ENCODE results near the gene POLR2C.

Gene POLR2C

GRCh38 chr16:57446531-57447185 lies 15.8 kb upstream of the POLR2C start:
- Histone ChIP-seq H3K4me3 (ENCODE audit: low read depth in 1 of 5, low read length in 5 of 5) (peak overlapping the region; percentile 89 to 94 (median 93)), H3K36me3 (ENCODE audit: control insufficient read depth in 5 of 5, insufficient read depth in 5 of 5, low read length in 5 of 5) (peaks cover 0 to 10% (median 6%) of the 10 kb centered on the region in 5 donors), H3K4me1 (ENCODE audit: control insufficient read depth in 5 of 5, insufficient read depth in 5 of 5, low read length in 5 of 5) (peaks cover 5 to 28% (median 23%) of the 10 kb centered on the region in 5 donors)

GRCh38 chr16:57447186-57447962 lies 15.1 kb upstream of the POLR2C start, which contains the start of the genes CIAPIN1 and COQ9:
Gene CIAPIN1 (minus strand): TSS chr16:57447385. CDS start chr16:57440928, 6,457 bp downstream.
Gene COQ9 (plus strand): TSS chr16:57447479. CDS start chr16:57447506, 27 bp downstream.
- Histone ChIP-seq H3K9ac (ENCODE audit: low read length in 5 of 5) (peak within 1 kb of the TSS; percentile 79 to 98 (median 97)), H3K4me3 (ENCODE audit: low read depth in 1 of 5, low read length in 5 of 5) (peak within 1 kb of the TSS; percentile 89 to 98 (median 94)), H3K4me1 (ENCODE audit: control insufficient read depth in 5 of 5, insufficient read depth in 5 of 5, low read length in 5 of 5) (peaks cover 5 to 28% (median 23%) of the 10 kb centered on the region in 5 donors), H3K27ac (ENCODE audit: low read depth, low read length) (peak within 1 kb of the TSS; percentile 94), H3K27me3 (ENCODE audit: control insufficient read depth in 5 of 5, insufficient read depth in 4 of 5, low read length in 5 of 5) (no peaks in the 10 kb centered on the region), H3K9me3 (ENCODE audit: control insufficient read depth in 5 of 5, low read length in 5 of 5) (no peaks in the 10 kb centered on the region), H3K36me3 (ENCODE audit: control insufficient read depth in 5 of 5, insufficient read depth in 5 of 5, low read length in 5 of 5) (peaks cover 3 to 18% (median 11%) of the 10 kb centered on the region in 5 donors)

More at GRCh38 chr16:57446531-57447185, 15.8 kb upstream of the POLR2C start:
- no peaks in the 10 kb centered on the region for H3K27me3 ChIP-seq (ENCODE audit: control insufficient read depth in 5 of 5, insufficient read depth in 4 of 5, low read length in 5 of 5)
- peak overlapping the region; percentile 79 to 98 (median 97) for H3K9ac ChIP-seq (ENCODE audit: low read length in 5 of 5)
- H3K27ac ChIP-seq (ENCODE audit: low read depth, low read length) = peak overlapping the region; percentile 94
- H3K9me3 ChIP-seq (ENCODE audit: control insufficient read depth in 5 of 5, low read length in 5 of 5) = no peaks in the 10 kb centered on the region

GRCh38 chr16:57452021-57452420 lies 10.5 kb upstream of the POLR2C start:
- Histone ChIP-seq H3K9ac (ENCODE audit: low read length in 5 of 5) (no peak overlapping the region), H3K4me1 (ENCODE audit: control insufficient read depth in 5 of 5, insufficient read depth in 5 of 5, low read length in 5 of 5) (peaks cover 3 to 15% (median 10%) of the 10 kb centered on the region in 5 donors), H3K4me3 (ENCODE audit: low read depth in 1 of 5, low read length in 5 of 5) (no peak overlapping the region), H3K27ac (ENCODE audit: low read depth, low read length) (no peak overlapping the region), H3K9me3 (ENCODE audit: control insufficient read depth in 5 of 5, low read length in 5 of 5) (no peaks in the 10 kb centered on the region), H3K36me3 (ENCODE audit: control insufficient read depth in 5 of 5, insufficient read depth in 5 of 5, low read length in 5 of 5) (peaks cover 9 to 63% (median 52%) of the 10 kb centered on the region in 5 donors), H3K27me3 (ENCODE audit: control insufficient read depth in 5 of 5, insufficient read depth in 4 of 5, low read length in 5 of 5) (no peaks in the 10 kb centered on the region)

GRCh38 chr16:57462978-57463362 lies 491 bp downstream of the POLR2C start:
- Histone ChIP-seq H3K4me1 (ENCODE audit: control insufficient read depth in 5 of 5, insufficient read depth in 5 of 5, low read length in 5 of 5) (peaks cover 8 to 26% (median 19%) of the 10 kb centered on the region in 5 donors), H3K36me3 (ENCODE audit: control insufficient read depth in 5 of 5, insufficient read depth in 5 of 5, low read length in 5 of 5) (peaks cover 28 to 73% (median 66%) of the 10 kb centered on the region in 5 donors), H3K27me3 (ENCODE audit: control insufficient read depth in 5 of 5, insufficient read depth in 4 of 5, low read length in 5 of 5) (no peaks in the 10 kb centered on the region), H3K9me3 (ENCODE audit: control insufficient read depth in 5 of 5, low read length in 5 of 5) (no peaks in the 10 kb centered on the region), H3K9ac (ENCODE audit: low read length in 5 of 5) (peak overlapping the region; percentile 83 to 97 (median 85)), H3K4me3 (ENCODE audit: low read depth in 1 of 5, low read length in 5 of 5) (peak overlapping the region; percentile 83 to 97 (median 92)), H3K27ac (ENCODE audit: low read depth, low read length) (peak overlapping the region; percentile 65)

GRCh38 chr16:57464523-57464922 lies 2.0 kb downstream of the POLR2C start:
- H3K27me3 ChIP-seq (ENCODE audit: control insufficient read depth in 5 of 5, insufficient read depth in 4 of 5, low read length in 5 of 5) = no peaks in the 10 kb centered on the region
- H3K27ac ChIP-seq (ENCODE audit: low read depth, low read length) = no peak overlapping the region
- H3K9me3 ChIP-seq (ENCODE audit: control insufficient read depth in 5 of 5, low read length in 5 of 5) = no peaks in the 10 kb centered on the region
- H3K9ac ChIP-seq (ENCODE audit: low read length in 5 of 5) = peak overlapping the region in 1 of 5 donors; percentile 44
- H3K4me3 ChIP-seq (ENCODE audit: low read depth in 1 of 5, low read length in 5 of 5) = no peak overlapping the region
- H3K4me1 ChIP-seq (ENCODE audit: control insufficient read depth in 5 of 5, insufficient read depth in 5 of 5, low read length in 5 of 5) = peaks cover 8 to 26% (median 19%) of the 10 kb centered on the region in 5 donors
- peaks cover 23 to 74% (median 66%) of the 10 kb centered on the region in 5 donors for H3K36me3 ChIP-seq (ENCODE audit: control insufficient read depth in 5 of 5, insufficient read depth in 5 of 5, low read length in 5 of 5)

- Histone ChIP-seq H3K9me3 (ENCODE audit: control insufficient read depth in 5 of 5, low read length in 5 of 5) (no peaks in the 10 kb centered on the region), H3K9ac (ENCODE audit: low read length in 5 of 5) (no peak overlapping the region), H3K27ac (ENCODE audit: low read depth, low read length) (no peak overlapping the region), H3K36me3 (ENCODE audit: control insufficient read depth in 5 of 5, insufficient read depth in 5 of 5, low read length in 5 of 5) (peaks cover 23 to 92% (median 84%) of the 10 kb centered on the region in 5 donors), H3K4me1 (ENCODE audit: control insufficient read depth in 5 of 5, insufficient read depth in 5 of 5, low read length in 5 of 5) (peaks cover 4 to 45% (median 34%) of the 10 kb centered on the region in 5 donors), H3K4me3 (ENCODE audit: low read depth in 1 of 5, low read length in 5 of 5) (no peak overlapping the region), H3K27me3 (ENCODE audit: control insufficient read depth in 5 of 5, insufficient read depth in 4 of 5, low read length in 5 of 5) (no peaks in the 10 kb centered on the region)
These were observed 5.9 kb downstream of the POLR2C start for GRCh38 chr16:57468346-57468745.

GRCh38 chr16:57469046-57469445 lies 6.6 kb downstream of the POLR2C start:
- H3K27me3 ChIP-seq (ENCODE audit: control insufficient read depth in 5 of 5, insufficient read depth in 4 of 5, low read length in 5 of 5) = no peaks in the 10 kb centered on the region
- H3K27ac ChIP-seq (ENCODE audit: low read depth, low read length) = no peak overlapping the region
- no peak overlapping the region for H3K4me3 ChIP-seq (ENCODE audit: low read depth in 1 of 5, low read length in 5 of 5)
- peaks cover 4 to 38% (median 27%) of the 10 kb centered on the region in 5 donors for H3K4me1 ChIP-seq (ENCODE audit: control insufficient read depth in 5 of 5, insufficient read depth in 5 of 5, low read length in 5 of 5)
- H3K36me3 ChIP-seq (ENCODE audit: control insufficient read depth in 5 of 5, insufficient read depth in 5 of 5, low read length in 5 of 5) = peaks cover 20 to 96% (median 89%) of the 10 kb centered on the region in 5 donors
- no peaks in the 10 kb centered on the region for H3K9me3 ChIP-seq (ENCODE audit: control insufficient read depth in 5 of 5, low read length in 5 of 5)
- H3K9ac ChIP-seq (ENCODE audit: low read length in 5 of 5) = no peak overlapping the region

GRCh38 chr16:57469917-57470470 lies 7.5 kb downstream of the POLR2C start:
- Histone ChIP-seq H3K36me3 (ENCODE audit: control insufficient read depth in 5 of 5, insufficient read depth in 5 of 5, low read length in 5 of 5) (peaks cover 14 to 90% (median 90%) of the 10 kb centered on the region in 5 donors), H3K4me3 (ENCODE audit: low read depth in 1 of 5, low read length in 5 of 5) (no peak overlapping the region), H3K9ac (ENCODE audit: low read length in 5 of 5) (no peak overlapping the region), H3K4me1 (ENCODE audit: control insufficient read depth in 5 of 5, insufficient read depth in 5 of 5, low read length in 5 of 5) (peaks cover 2 to 31% (median 23%) of the 10 kb centered on the region in 5 donors), H3K9me3 (ENCODE audit: control insufficient read depth in 5 of 5, low read length in 5 of 5) (no peaks in the 10 kb centered on the region), H3K27me3 (ENCODE audit: control insufficient read depth in 5 of 5, insufficient read depth in 4 of 5, low read length in 5 of 5) (no peaks in the 10 kb centered on the region), H3K27ac (ENCODE audit: low read depth, low read length) (no peak overlapping the region)

- Histone ChIP-seq H3K4me3 (ENCODE audit: low read depth in 1 of 5, low read length in 5 of 5) (no peak overlapping the region), H3K9me3 (ENCODE audit: control insufficient read depth in 5 of 5, low read length in 5 of 5) (no peaks in the 10 kb centered on the region), H3K27ac (ENCODE audit: low read depth, low read length) (no peak overlapping the region), H3K36me3 (ENCODE audit: control insufficient read depth in 5 of 5, insufficient read depth in 5 of 5, low read length in 5 of 5) (peaks cover 11 to 89% (median 82%) of the 10 kb centered on the region in 5 donors), H3K4me1 (ENCODE audit: control insufficient read depth in 5 of 5, insufficient read depth in 5 of 5, low read length in 5 of 5) (peaks cover 2 to 30% (median 23%) of the 10 kb centered on the region in 5 donors), H3K9ac (ENCODE audit: low read length in 5 of 5) (peak overlapping the region in 1 of 5 donors; percentile 7), H3K27me3 (ENCODE audit: control insufficient read depth in 5 of 5, insufficient read depth in 4 of 5, low read length in 5 of 5) (no peaks in the 10 kb centered on the region)
These were observed 8.2 kb downstream of the POLR2C start for GRCh38 chr16:57470711-57471110.
